Effector memory CD8-positive, alpha-beta T cell (primary cell): ENCODE results near the gene ZNF831.
A peak's percentile ranks its signal among the peaks of the same experiment; 100 is the strongest.

Experiments used
- ATAC-seq: fragments of 150-1000 bp; cut with Tn5 transposase; replicated peaks from 2 replicates; pipeline ENCODE4 v1.10.0; 2021; ENCODE audit warnings: mild to moderate bottlenecking, moderate library complexity
- DNase-seq, 3 experiments: peaks; one replicate each; pipeline ENCODE4 v3.0.0; 2021
- H3K27ac Mint-ChIP-seq, 2 donors: one replicate each; pipeline ENCODE4 v1.8.0; 2022; ENCODE audit warnings: mild to moderate bottlenecking in 2 of 2, mixed read lengths in 2 of 2, moderate library complexity in 2 of 2
- H3K27me3 Mint-ChIP-seq, 2 donors: one replicate each; pipeline ENCODE4 v1.8.0; 2022; ENCODE audit warnings: mixed read lengths in 2 of 2
- H3K36me3 Mint-ChIP-seq: one replicate; pipeline ENCODE4 v1.8.0; 2022; ENCODE audit warnings: mild to moderate bottlenecking, moderate library complexity, mixed read lengths; ENCODE audit not compliant: insufficient read depth
- H3K4me1 Mint-ChIP-seq, 2 donors: one replicate each; pipeline ENCODE4 v1.8.0; 2022; ENCODE audit warnings: low read depth in 2 of 2, mixed read lengths in 2 of 2
- H3K4me3 Mint-ChIP-seq, 2 donors: one replicate each; pipeline ENCODE4 v1.8.0; 2022; ENCODE audit warnings: mild to moderate bottlenecking in 2 of 2, mixed read lengths in 2 of 2, moderate library complexity in 2 of 2
- H3K9me3 Mint-ChIP-seq, 2 donors: one replicate each; pipeline ENCODE4 v1.8.0; 2022; ENCODE audit warnings: mixed read lengths in 2 of 2
- total RNA-seq, 9 experiments: gene quantifications; one replicate each; lab custom pipeline; 2026; lab: John Stamatoyannopoulos, UW

ZNF831 gene
- 15.6 to 269 (median 137) reads per million in 9 experiments for total RNA-seq

GRCh38 chr20:59163631-59164530, at the start of gene ZNF831:
Gene ZNF831 (plus strand): TSS chr20:59163821. CDS start chr20:59191020, 27,199 bp downstream.
- Mint-ChIP-seq H3K4me1 (peaks cover 80 to 93% of the 10 kb centered on the region in 2 donors), H3K4me3 (peak within 1 kb of the TSS; percentile 95 to 98), H3K36me3 (peaks cover 70% of the 10 kb centered on the region), H3K9me3 (no peaks in the 10 kb centered on the region), H3K27ac (peak within 1 kb of the TSS; percentile 100), H3K27me3 (no peaks in the 10 kb centered on the region)
- DNase-seq (peak in 2 of 3 experiments; percentile 31 to 49), ATAC-seq (peak; percentile 31)

GRCh38 chr20:59117526-59117925, 46.1 kb upstream of the ZNF831 start:
- Mint-ChIP-seq H3K4me3 (peak overlapping the region in 1 of 2 donors; percentile 32), H3K27me3 (no peaks in the 10 kb centered on the region), H3K27ac (peak overlapping the region; percentile 79 to 90), H3K4me1 (peaks cover 48 to 55% of the 10 kb centered on the region in 2 donors), H3K9me3 (no peaks in the 10 kb centered on the region), H3K36me3 (peaks cover 21% of the 10 kb centered on the region)
- peak; percentile 18 for ATAC-seq
- DNase-seq: no peak

- Mint-ChIP-seq H3K4me1 (peaks cover 60 to 67% of the 10 kb centered on the region in 2 donors), H3K4me3 (no peak overlapping the region), H3K27me3 (no peaks in the 10 kb centered on the region), H3K9me3 (no peaks in the 10 kb centered on the region), H3K27ac (peak overlapping the region in 1 of 2 donors; percentile 99), H3K36me3 (peaks cover 27% of the 10 kb centered on the region)
- ATAC-seq (no peak), DNase-seq (no peak)
These were observed 44.8 kb upstream of the ZNF831 start for GRCh38 chr20:59118855-59119254.

- Mint-ChIP-seq H3K27ac (peak overlapping the region; percentile 97 to 99), H3K4me1 (peaks cover 60 to 74% of the 10 kb centered on the region in 2 donors), H3K27me3 (no peaks in the 10 kb centered on the region), H3K36me3 (peaks cover 27% of the 10 kb centered on the region), H3K4me3 (peak overlapping the region; percentile 72 to 77), H3K9me3 (no peaks in the 10 kb centered on the region)
- ATAC-seq (peak; percentile 64), DNase-seq (peak; percentile 44 to 52 (median 49))
These were observed 43.1 kb upstream of the ZNF831 start for GRCh38 chr20:59120491-59120890.

GRCh38 chr20:59120919-59121318, 42.7 kb upstream of the ZNF831 start:
- peaks cover 60 to 72% of the 10 kb centered on the region in 2 donors for H3K4me1 Mint-ChIP-seq
- peak overlapping the region; percentile 97 to 99 for H3K27ac Mint-ChIP-seq

GRCh38 chr20:59121714-59122565, 41.7 kb upstream of the ZNF831 start:
- DNase-seq (no peak), ATAC-seq (no peak)
- H3K36me3 Mint-ChIP-seq: peaks cover 27% of the 10 kb centered on the region
- H3K27me3 Mint-ChIP-seq: no peaks in the 10 kb centered on the region
- H3K27ac Mint-ChIP-seq: peak overlapping the region; percentile 97 to 99
- peaks cover 59 to 68% of the 10 kb centered on the region in 2 donors for H3K4me1 Mint-ChIP-seq
- no peaks in the 10 kb centered on the region for H3K9me3 Mint-ChIP-seq
- peak overlapping the region; percentile 72 to 77 for H3K4me3 Mint-ChIP-seq

More at GRCh38 chr20:59120919-59121318, 42.7 kb upstream of the ZNF831 start:
- Mint-ChIP-seq H3K36me3 (peaks cover 27% of the 10 kb centered on the region), H3K27me3 (no peaks in the 10 kb centered on the region), H3K9me3 (no peaks in the 10 kb centered on the region), H3K4me3 (peak overlapping the region; percentile 72 to 77)
- ATAC-seq: peak; percentile 12
- no peak for DNase-seq

GRCh38 chr20:59122566-59122919, 41.1 kb upstream of the ZNF831 start:
- DNase-seq (no peak), ATAC-seq (peak; percentile 34)
- Mint-ChIP-seq H3K9me3 (no peaks in the 10 kb centered on the region), H3K27ac (peak overlapping the region; percentile 97 to 99), H3K4me1 (peaks cover 59 to 67% of the 10 kb centered on the region in 2 donors), H3K4me3 (peak overlapping the region; percentile 72 to 77), H3K36me3 (peaks cover 27% of the 10 kb centered on the region), H3K27me3 (no peaks in the 10 kb centered on the region)

GRCh38 chr20:59123011-59123677, 40.5 kb upstream of the ZNF831 start:
- DNase-seq (peak; percentile 43 to 54 (median 44)), ATAC-seq (peak; percentile 61)
- Mint-ChIP-seq H3K9me3 (no peaks in the 10 kb centered on the region), H3K4me3 (peak overlapping the region; percentile 72 to 77), H3K27me3 (no peaks in the 10 kb centered on the region), H3K36me3 (peaks cover 27% of the 10 kb centered on the region), H3K4me1 (peaks cover 58 to 61% of the 10 kb centered on the region in 2 donors), H3K27ac (peak overlapping the region; percentile 97 to 99)

GRCh38 chr20:59123678-59124255, 39.9 kb upstream of the ZNF831 start:
- DNase-seq (no peak), ATAC-seq (no peak)
- no peaks in the 10 kb centered on the region for H3K9me3 Mint-ChIP-seq

GRCh38 chr20:59124296-59125029, 39.2 kb upstream of the ZNF831 start:
- H3K4me3 Mint-ChIP-seq: peak overlapping the region in 1 of 2 donors; percentile 77

More at GRCh38 chr20:59123678-59124255, 39.9 kb upstream of the ZNF831 start:
- Mint-ChIP-seq H3K27ac (peak overlapping the region; percentile 97 to 99), H3K4me1 (peaks cover 58 to 61% of the 10 kb centered on the region in 2 donors), H3K27me3 (no peaks in the 10 kb centered on the region), H3K4me3 (peak overlapping the region; percentile 72 to 77), H3K36me3 (peaks cover 27% of the 10 kb centered on the region)

GRCh38 chr20:59125332-59125731, 38.3 kb upstream of the ZNF831 start:
- no peak for ATAC-seq
- peaks cover 26% of the 10 kb centered on the region for H3K36me3 Mint-ChIP-seq

More at GRCh38 chr20:59124296-59125029, 39.2 kb upstream of the ZNF831 start:
- DNase-seq (no peak), ATAC-seq (no peak)
- Mint-ChIP-seq H3K36me3 (peaks cover 27% of the 10 kb centered on the region), H3K27me3 (no peaks in the 10 kb centered on the region), H3K4me1 (peaks cover 58 to 60% of the 10 kb centered on the region in 2 donors), H3K27ac (peak overlapping the region; percentile 97 to 99), H3K9me3 (no peaks in the 10 kb centered on the region)

GRCh38 chr20:59125836-59126235, 37.8 kb upstream of the ZNF831 start:
- H3K9me3 Mint-ChIP-seq: no peaks in the 10 kb centered on the region
- no peak overlapping the region for H3K4me3 Mint-ChIP-seq
- no peak for ATAC-seq
- H3K27me3 Mint-ChIP-seq: no peaks in the 10 kb centered on the region
- peak overlapping the region in 1 of 2 donors; percentile 7 for H3K27ac Mint-ChIP-seq
- no peak for DNase-seq
- H3K4me1 Mint-ChIP-seq: peaks cover 45 to 50% of the 10 kb centered on the region in 2 donors
- H3K36me3 Mint-ChIP-seq: peaks cover 20% of the 10 kb centered on the region

More at GRCh38 chr20:59125332-59125731, 38.3 kb upstream of the ZNF831 start:
- DNase-seq: no peak
- peak overlapping the region; percentile 97 to 99 for H3K27ac Mint-ChIP-seq
- no peaks in the 10 kb centered on the region for H3K27me3 Mint-ChIP-seq
- no peak overlapping the region for H3K4me3 Mint-ChIP-seq
- H3K9me3 Mint-ChIP-seq: no peaks in the 10 kb centered on the region
- H3K4me1 Mint-ChIP-seq: peaks cover 50 to 55% of the 10 kb centered on the region in 2 donors
